ENCODE measurements around the gene INSYN1. TPM values are rescaled to one million over a fixed set of nuclear protein-coding genes. Genes with fewer than 3 reads are reported as not detected.

INSYN1 gene
- total and polyA plus RNA-seq, 7 donors: 0.60 to 10.0 (median 3.6) TPM

- TF ChIP-seq POLR2A (IDR thresholded peaks at IDR 0.05) (no peak), CTCF (IDR thresholded peaks at IDR 0.05) (peak; percentile 86 to 90 (median 88)), EP300 (IDR thresholded peaks at IDR 0.05) (no peak), POLR2AphosphoS5 (IDR thresholded peaks at IDR 0.05) (no peak)
- peaks cover 0 to 2% (median 0%) of the 10 kb centered on the region in 3 donors for H3K27me3 ChIP-seq
- H3K9me3 ChIP-seq: no peaks in the 10 kb centered on the region
- peaks cover 0 to 29% (median 2%) of the 10 kb centered on the region in 4 donors for H3K36me3 ChIP-seq
- no peak overlapping the region for H3K4me3 ChIP-seq
- H3K27ac ChIP-seq: no peak overlapping the region
- intact Hi-C loops (cut with DNase I): loop anchor here (1.0 to 10.0 kb wide), 3 partner anchors 23 to 205 kb away; no protein-coding TSS in a partner anchor
- DNase-seq: peak; percentile 89
- peaks cover 0 to 31% (median 24%) of the 10 kb centered on the region in 4 donors for H3K4me1 ChIP-seq
- WGBS, 2 donors: 28 to 30% methylated on average over 13 of the region's 13 CpGs
These were observed 52.9 kb downstream of the INSYN1 start for GRCh38 chr15:73700041-73700842.

DNA sequence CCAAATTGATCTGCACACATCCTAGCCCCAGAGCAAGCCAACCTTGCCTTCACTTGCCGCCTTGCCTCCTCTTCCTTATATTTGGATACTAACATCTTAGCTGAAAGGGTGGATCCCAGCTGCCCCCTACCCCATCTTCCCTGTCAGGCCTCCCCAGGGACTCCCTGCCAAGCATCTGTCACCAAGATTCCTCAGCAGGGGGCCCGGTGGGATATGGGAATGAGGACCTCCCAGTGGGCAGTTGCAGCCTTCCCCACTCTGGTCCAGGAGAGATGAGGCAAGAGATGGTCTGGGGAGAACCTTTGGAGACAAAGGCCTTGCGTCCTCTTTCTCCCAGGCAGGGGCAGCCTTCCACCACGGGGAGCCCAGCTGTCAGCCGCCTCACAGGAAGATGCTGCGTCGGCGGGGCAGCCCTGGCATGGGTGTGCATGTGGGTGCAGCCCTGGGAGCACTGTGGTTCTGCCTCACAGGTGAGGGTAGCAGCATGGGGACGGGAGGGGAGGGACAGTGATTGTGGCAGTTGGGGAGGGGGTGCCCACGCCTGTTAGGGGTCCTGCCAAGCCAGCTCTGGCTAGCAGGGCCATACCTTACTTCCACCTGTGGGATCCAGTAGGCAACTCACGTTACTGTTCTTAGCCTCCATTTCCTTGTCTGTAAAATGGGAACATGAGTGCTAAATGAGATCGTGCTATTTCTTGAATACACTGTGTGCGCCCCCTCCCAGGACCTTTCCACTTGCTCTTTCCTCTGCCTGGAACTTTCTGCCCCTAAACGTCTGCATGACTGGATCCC lies 53.7 kb downstream of the INSYN1 start:
- Histone ChIP-seq H3K36me3 (peaks cover 0 to 24% (median 2%) of the 10 kb centered on the region in 4 donors), H3K4me3 (no peak overlapping the region), H3K27ac (no peak overlapping the region), H3K9me3 (no peaks in the 10 kb centered on the region), H3K4me1 (peaks cover 0 to 39% (median 32%) of the 10 kb centered on the region in 4 donors), H3K27me3 (peaks cover 0 to 2% (median 0%) of the 10 kb centered on the region in 3 donors)
- intact Hi-C loops (cut with DNase I): loop anchor here (1.0 to 10.0 kb wide), 4 partner anchors 22 to 205 kb away; no protein-coding TSS in a partner anchor
- no peak for DNase-seq
- TF ChIP-seq POLR2A (IDR thresholded peaks at IDR 0.05) (no peak), EP300 (IDR thresholded peaks at IDR 0.05) (no peak), POLR2AphosphoS5 (IDR thresholded peaks at IDR 0.05) (no peak), CTCF (IDR thresholded peaks at IDR 0.05) (no peak)
- WGBS, 2 donors: 86% methylated on average over 14 of the region's 14 CpGs

DNA sequence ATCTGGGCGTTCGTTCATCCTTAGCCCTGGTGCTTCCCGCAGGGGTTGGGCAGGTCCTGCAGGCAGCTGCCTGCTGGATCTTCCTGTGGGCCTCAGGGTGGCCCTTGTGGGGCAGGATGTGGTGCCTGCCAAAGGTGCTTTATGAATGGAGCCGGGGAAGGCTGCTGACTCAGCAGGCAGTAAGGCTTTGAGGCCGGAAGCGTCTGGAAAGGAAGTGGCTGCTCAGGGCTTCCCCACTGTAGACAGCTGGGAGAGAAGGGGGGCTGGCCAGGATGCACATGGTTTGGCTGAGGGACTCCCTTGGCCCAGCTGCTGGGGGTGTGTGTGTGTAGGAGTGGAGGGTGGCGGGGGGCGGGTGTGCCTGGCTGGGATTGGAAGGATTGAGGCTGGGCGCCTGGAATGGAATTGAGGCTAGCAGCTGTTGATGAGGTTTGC lies 56.1 kb downstream of the INSYN1 start:
- Histone ChIP-seq H3K4me1 (peaks cover 0 to 48% (median 40%) of the 10 kb centered on the region in 4 donors), H3K9me3 (no peaks in the 10 kb centered on the region), H3K27me3 (peaks cover 0 to 2% (median 0%) of the 10 kb centered on the region in 3 donors), H3K27ac (peak overlapping the region in 2 of 4 donors; percentile 21 to 47), H3K36me3 (peaks cover 0 to 4% (median 0%) of the 10 kb centered on the region in 4 donors), H3K4me3 (no peak overlapping the region)
- peak; percentile 93 for DNase-seq
- WGBS, 2 donors: 10 to 33% methylated on average over 9 of the region's 9 CpGs
- TF ChIP-seq POLR2AphosphoS5 (IDR thresholded peaks at IDR 0.05) (peak; percentile 46 to 82 (median 69)), CTCF (IDR thresholded peaks at IDR 0.05) (no peak), EP300 (IDR thresholded peaks at IDR 0.05) (no peak)
- intact Hi-C loops (cut with DNase I): loop anchor here (5.0 kb wide), 1 partner anchor 135 kb away; no protein-coding TSS in a partner anchor

GRCh38 chr15:73696641-73697001 lies 56.5 kb downstream of the INSYN1 start:
- no peak for TF ChIP-seq POLR2AphosphoS5 (IDR thresholded peaks at IDR 0.05)
- TF ChIP-seq POLR2A (IDR thresholded peaks at IDR 0.05): no peak
- no peak for TF ChIP-seq EP300 (IDR thresholded peaks at IDR 0.05)
- no peak for TF ChIP-seq CTCF (IDR thresholded peaks at IDR 0.05)
- Histone ChIP-seq H3K27me3 (peaks cover 0 to 2% (median 0%) of the 10 kb centered on the region in 3 donors), H3K4me3 (no peak overlapping the region), H3K36me3 (peaks cover 0 to 4% (median 0%) of the 10 kb centered on the region in 4 donors), H3K9me3 (no peaks in the 10 kb centered on the region), H3K27ac (peak overlapping the region in 2 of 4 donors; percentile 21 to 47), H3K4me1 (peaks cover 0 to 53% (median 44%) of the 10 kb centered on the region in 4 donors)
- intact Hi-C loops (cut with DNase I): loop anchor here (5.0 kb wide), 1 partner anchor 134 kb away; no protein-coding TSS in a partner anchor
- no peak for DNase-seq
- WGBS, 2 donors: 47 to 83% methylated on average over 1 of the region's 1 CpG

Data from sigmoid colon (tissue), 7 donors.